Measurements from ENCODE around the gene TPCN1.
"Not testable (repeated sequence)": the region's sequence is repeated elsewhere in the genome, so short reads cannot be mapped to it uniquely, and the experiment has no call there.

Gene TPCN1

GRCh38 chr12:113202300-113203075 lies 18.8 kb upstream of the TPCN1 start:
- no peak for TF ChIP-seq CTCF (IDR thresholded peaks at IDR 0.05; ENCODE audit: control insufficient read depth, insufficient read depth, low read depth, low read length, missing control alignments)
- no peak overlapping the region for H3K4me3 ChIP-seq (ENCODE audit: control insufficient read depth, low read depth, low read length)
- DNase-seq (ENCODE audit: low read depth) = no peak

DNA sequence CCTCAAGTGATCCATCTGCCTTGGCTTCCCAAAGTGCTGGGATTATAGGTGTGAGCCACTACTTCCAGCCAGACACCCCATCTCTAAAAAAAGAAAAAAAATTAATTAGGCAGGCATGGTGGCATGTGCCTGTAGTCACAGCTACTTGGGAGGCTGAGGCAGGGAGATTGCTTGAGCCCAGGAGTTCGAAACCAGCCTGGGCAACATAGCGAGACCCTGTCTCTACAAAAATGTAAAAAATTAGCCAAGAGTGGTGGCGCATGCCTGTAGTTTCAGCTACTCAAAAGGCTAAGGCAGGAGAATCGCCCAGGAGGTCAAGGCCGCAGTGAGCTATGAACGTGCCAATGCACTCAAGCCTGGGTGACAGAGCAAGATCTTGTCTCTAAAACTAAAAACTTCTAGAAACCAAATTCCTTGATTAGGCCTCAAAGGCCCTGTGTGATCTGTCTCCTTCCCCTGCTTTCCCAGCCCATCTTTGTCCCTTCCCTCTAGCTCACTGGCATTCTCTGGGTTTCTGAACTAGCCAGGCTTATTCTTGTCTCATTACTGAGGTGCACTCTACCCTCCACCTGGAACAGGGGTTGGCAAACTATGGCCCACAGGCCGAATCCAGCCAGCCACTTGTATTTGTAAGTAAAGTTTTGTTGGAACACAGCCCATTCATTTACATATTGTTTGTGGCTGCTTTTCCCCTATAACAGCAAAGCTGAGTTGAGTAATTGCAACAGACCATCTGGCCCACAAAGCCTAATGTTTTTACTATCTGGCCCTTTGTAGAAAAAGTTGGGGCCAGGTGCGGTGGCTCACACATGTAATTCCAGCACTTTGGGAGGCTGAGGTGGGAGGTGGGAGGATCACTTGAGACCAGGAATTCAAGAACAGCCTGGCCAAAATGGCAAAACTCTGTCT lies 17.2 kb upstream of the TPCN1 start:
- no peak for DNase-seq (ENCODE audit: low read depth)
- TF ChIP-seq CTCF (IDR thresholded peaks at IDR 0.05; ENCODE audit: control insufficient read depth, insufficient read depth, low read depth, low read length, missing control alignments) = no peak
- H3K4me3 ChIP-seq (ENCODE audit: control insufficient read depth, low read depth, low read length) = no peak overlapping the region

GRCh38 chr12:113204804-113205203 lies 16.5 kb upstream of the TPCN1 start:
- TF ChIP-seq CTCF (IDR thresholded peaks at IDR 0.05; ENCODE audit: control insufficient read depth, insufficient read depth, low read depth, low read length, missing control alignments) = no peak
- H3K4me3 ChIP-seq (ENCODE audit: control insufficient read depth, low read depth, low read length) = no peak overlapping the region
- DNase-seq (ENCODE audit: low read depth) = no peak

DNA sequence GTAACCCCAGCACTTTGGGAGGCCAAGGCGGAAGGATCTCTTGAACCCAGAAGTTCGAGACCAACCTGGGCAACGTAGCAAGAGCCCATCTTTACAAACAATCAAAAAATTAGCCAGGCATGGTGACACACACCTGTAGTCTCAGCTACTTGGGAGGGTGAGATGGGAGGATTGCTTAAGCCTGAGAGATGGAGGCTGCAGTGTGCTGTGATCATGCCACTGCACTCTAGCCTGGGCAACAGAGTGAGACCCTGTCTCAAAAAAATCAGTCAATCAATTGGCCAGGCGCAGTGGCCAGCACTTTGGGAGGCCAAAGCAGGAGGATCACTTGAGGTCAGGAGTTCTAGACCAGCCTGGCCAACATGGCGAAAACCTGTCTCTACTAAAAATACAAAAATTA lies 14.5 kb upstream of the TPCN1 start:
- H3K4me3 ChIP-seq (ENCODE audit: control insufficient read depth, low read depth, low read length); DNase-seq (ENCODE audit: low read depth): not testable (repeated sequence)

GRCh38 chr12:113207613-113208040 lies 13.6 kb upstream of the TPCN1 start:
- DNase-seq (ENCODE audit: low read depth) = no peak
- H3K4me3 ChIP-seq (ENCODE audit: control insufficient read depth, low read depth, low read length) = no peak overlapping the region
- TF ChIP-seq CTCF (IDR thresholded peaks at IDR 0.05; ENCODE audit: control insufficient read depth, insufficient read depth, low read depth, low read length, missing control alignments) = no peak

GRCh38 chr12:113208041-113208934 lies 13.0 kb upstream of the TPCN1 start:
- no peak for DNase-seq (ENCODE audit: low read depth)
- no peak for TF ChIP-seq CTCF (IDR thresholded peaks at IDR 0.05; ENCODE audit: control insufficient read depth, insufficient read depth, low read depth, low read length, missing control alignments)
- H3K4me3 ChIP-seq (ENCODE audit: control insufficient read depth, low read depth, low read length) = no peak overlapping the region
